Head of caudate nucleus (tissue), 42 donors: ENCODE data around the gene TMEM132D.
"Not testable (repeated sequence)": the region's sequence is repeated elsewhere in the genome, so short reads cannot be mapped to it uniquely, and the experiment has no call there.

Experiments used
- DNase-seq, 42 donors: peaks; one replicate each; pipeline versions ENCODE4 v3.0.0 to v3.0.0-alpha.2; 2020 to 2021; ENCODE audit warnings: mixed read lengths in 7 of 42
- intact Hi-C: fragments of 100-400 bp; cut with DNase I; formaldehyde crosslinking; loops from one replicate; pipeline ENCODE4 v1.15.0; 2022

TMEM132D gene

GRCh38 chr12:129195081-129195480 lies 708.7 kb downstream of the TMEM132D start:
- intact Hi-C loops, result no loop called here
- DNase-seq, result no peak

- DNase-seq, result peak in 2 of 42 donors; percentile 16 to 55
- intact Hi-C loops, result no loop called here
Measured at GRCh38 chr12:129193263-129193871, 710.5 kb downstream of the TMEM132D start.

GRCh38 chr12:129190827-129191226 lies 713.0 kb downstream of the TMEM132D start:
- intact Hi-C loops, result no loop called here
- no peak for DNase-seq

DNA sequence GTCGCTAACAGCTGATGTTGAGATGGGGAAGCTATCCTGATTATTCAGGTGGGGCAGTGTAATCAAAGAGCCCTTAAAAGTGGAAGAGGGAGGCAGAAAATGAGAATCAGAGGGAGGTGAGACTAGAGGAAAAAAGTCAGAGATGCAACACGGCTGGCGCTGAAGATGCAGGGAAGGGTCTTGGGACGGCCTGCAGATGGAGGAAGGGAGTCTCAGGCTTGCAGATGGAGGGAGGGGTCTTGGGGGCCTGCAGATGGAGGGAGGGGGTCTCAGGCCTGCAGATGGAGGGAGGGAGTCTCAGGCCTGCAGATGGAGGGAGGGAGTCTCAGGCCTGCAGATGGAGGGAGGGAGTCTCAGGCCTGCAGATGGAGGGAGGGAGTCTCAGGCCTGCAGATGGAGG lies 713.9 kb downstream of the TMEM132D start:
- intact Hi-C loops, DNase-seq: not testable (repeated sequence)

DNA sequence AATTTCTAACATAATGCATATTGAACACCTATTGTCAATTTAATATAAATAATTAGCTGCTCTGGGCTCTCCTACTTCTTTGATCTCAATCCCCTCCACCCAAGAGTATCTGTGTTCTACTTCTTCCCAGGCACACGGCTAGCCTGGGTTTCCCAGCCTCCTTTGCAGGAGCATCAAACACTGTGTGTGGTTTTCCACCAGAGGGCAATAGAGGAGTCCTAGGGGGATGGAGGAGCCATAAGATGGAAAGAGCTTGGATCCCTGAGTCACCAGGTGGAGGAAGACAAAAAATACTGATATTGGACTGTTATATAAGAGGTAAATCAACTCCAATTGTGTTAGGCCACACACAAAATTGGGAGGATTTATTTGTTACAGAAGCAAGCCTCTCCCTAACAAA lies 716.9 kb downstream of the TMEM132D start:
- intact Hi-C loops, result no loop called here

GRCh38 chr12:129185855-129186254 lies 718.0 kb downstream of the TMEM132D start:
- no peak for DNase-seq
- intact Hi-C loops, result no loop called here

More for the DNA sequence above, 716.9 kb downstream of the TMEM132D start:
- DNase-seq, result no peak

- intact Hi-C loops, result no loop called here
- DNase-seq, result no peak
Measured at GRCh38 chr12:129184127-129184928, 719.5 kb downstream of the TMEM132D start.

DNA sequence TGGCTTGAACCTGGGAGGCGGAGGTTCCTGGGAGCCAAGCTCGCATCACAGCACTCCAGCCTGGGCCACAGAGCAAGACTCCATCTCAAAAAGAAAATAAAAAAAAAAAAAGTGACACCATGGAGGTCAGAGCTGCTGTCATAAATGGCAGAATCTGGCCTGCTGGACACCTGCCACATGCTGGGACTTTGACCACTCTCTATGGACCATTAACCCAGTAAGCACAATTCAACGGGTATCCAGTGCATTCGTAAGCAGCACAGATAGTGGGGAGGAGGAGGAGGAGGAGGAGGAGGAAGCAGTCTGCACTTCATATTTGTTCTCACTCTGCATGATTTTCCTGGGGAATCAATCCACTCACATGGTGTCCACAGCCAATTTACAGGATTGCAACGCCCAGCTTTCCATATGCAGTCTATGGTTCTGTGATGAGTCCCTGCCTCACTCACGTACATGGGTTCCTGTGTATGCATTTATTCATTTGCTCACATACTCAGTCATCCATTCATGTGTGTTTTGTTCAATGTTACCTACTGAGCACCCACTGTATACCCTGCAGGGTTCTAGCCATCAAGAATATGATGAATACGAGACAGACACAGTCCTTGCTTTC lies 723.8 kb downstream of the TMEM132D start:
- intact Hi-C loops, result no loop called here
- no peak for DNase-seq

DNA sequence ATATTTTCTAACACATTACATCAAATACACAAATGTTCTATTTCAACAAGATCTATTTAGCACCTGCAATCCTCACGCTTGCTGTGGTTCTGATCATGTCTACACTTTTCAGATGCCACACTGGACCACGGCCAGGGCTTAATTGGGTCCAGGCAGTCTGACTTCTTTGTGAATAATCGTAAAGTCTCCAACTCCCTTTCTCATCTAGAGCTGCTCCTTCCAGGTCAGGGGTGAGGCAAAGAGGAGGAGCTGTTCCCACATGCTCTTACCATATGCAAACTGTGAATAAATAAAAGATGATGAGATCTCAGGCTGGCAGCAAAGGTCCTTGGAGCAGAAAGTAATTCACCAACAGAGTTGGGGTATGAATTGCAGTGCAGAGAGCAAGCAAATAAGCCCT lies 733.9 kb downstream of the TMEM132D start:
- intact Hi-C loops, result no loop called here
- no peak for DNase-seq

DNA sequence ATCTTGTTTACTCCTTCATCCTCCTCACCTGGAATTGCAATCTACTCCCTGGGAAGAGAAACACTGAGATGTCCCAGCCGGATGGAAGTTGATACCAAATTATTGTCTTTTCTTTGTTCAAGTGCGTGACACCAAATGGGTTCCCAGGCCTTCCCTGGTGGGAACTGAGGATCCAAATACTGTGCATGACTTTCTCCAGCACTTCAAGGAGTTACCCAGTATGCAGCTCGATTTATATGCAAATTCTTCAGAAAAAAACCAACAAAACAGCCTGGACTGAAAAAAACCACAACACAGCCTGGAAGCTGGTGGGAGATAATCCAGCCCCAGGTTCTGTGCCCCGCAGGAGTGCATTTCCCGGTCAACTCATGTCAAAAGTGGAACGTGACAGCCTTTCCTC lies 740.0 kb downstream of the TMEM132D start:
- intact Hi-C loops, result no loop called here
- no peak for DNase-seq

- intact Hi-C loops, result no loop called here
- no peak for DNase-seq
Measured at GRCh38 chr12:129163461-129163860, 740.4 kb downstream of the TMEM132D start.

- intact Hi-C loops, result no loop called here
Measured at GRCh38 chr12:129162805-129163204, 741.0 kb downstream of the TMEM132D start.

GRCh38 chr12:129161511-129161910 lies 742.3 kb downstream of the TMEM132D start:
- intact Hi-C loops, result no loop called here
- no peak for DNase-seq

More at GRCh38 chr12:129162805-129163204, 741.0 kb downstream of the TMEM132D start:
- DNase-seq, result no peak

GRCh38 chr12:129160282-129160681 lies 743.5 kb downstream of the TMEM132D start:
- intact Hi-C loops, result no loop called here

GRCh38 chr12:129152351-129153104 lies 751.3 kb downstream of the TMEM132D start:
- DNase-seq, result no peak
- intact Hi-C loops, result no loop called here

More at GRCh38 chr12:129160282-129160681, 743.5 kb downstream of the TMEM132D start:
- no peak for DNase-seq

DNA sequence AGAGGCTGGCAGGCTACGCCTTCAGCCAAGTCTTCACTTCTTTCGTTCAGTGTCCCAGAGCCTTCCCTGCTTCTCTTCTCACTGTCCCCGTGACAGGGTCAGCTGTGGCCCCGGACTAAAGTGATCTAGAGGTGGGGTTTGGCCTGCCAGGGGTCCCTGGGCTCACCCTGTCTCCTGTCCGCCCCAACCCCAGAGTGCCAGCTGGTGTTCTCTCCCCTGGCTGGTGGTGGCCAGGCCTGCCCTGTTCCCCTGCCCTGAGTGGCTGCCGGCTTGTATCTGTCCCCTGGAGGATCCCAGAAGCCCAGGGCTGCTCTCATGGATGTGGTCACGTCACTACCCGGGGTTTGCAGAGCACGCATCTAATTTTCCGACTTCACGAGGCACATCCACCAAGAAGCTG lies 753.1 kb downstream of the TMEM132D start:
- no peak for DNase-seq
- intact Hi-C loops, result no loop called here

- intact Hi-C loops, result no loop called here
- DNase-seq, result peak in 40 of 42 donors; percentile 4 to 77 (median 56)
Measured at GRCh38 chr12:129145381-129145780, 758.4 kb downstream of the TMEM132D start.

DNA sequence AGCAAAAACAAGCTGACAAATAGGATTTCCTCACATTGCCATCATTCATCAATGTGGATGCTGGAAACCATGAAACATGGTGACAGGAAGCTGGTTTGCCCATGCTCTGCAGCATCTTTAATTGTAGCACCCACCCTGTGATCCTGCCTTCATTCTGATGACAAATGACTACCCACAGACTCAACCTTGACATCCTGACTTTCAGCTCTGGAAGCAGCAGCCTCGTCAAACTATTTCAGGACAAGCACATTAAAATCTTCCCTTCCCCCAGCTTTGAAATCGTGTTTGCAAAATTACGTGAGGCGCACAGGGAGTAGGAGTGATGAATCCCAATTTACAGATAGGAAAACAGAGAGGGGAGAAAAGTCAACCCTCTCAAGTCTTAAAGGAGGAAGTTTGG lies 765.0 kb downstream of the TMEM132D start:
- intact Hi-C loops, result no loop called here
- peak in 16 of 42 donors; percentile 2 to 51 (median 33) for DNase-seq

DNA sequence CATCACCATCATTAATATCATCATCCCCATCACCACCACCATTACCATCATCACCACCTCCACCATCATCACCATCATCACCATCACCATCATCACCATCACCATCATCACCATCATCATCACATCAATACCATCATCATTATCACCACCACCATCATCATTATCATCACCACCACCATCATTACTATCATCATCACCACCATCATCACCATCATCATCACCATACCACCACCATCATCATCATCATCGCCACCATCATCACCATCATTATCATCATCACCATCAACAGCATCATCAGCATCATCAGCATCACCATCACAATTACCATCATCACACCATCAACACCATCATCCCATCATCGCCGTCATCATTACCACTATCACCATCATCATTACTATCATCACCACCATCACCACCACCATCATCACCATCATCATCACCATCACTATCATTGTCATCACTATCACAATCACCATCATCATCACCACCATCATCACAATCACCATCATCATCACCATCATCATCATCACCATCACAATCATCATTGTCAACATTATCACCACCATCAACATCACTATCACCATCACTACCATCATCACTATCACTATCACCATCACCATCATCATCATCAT lies 767.0 kb downstream of the TMEM132D start:
- DNase-seq, result no peak
- intact Hi-C loops, result no loop called here
